ENCODE measurements around the gene FYN.

The FYN gene

DNA sequence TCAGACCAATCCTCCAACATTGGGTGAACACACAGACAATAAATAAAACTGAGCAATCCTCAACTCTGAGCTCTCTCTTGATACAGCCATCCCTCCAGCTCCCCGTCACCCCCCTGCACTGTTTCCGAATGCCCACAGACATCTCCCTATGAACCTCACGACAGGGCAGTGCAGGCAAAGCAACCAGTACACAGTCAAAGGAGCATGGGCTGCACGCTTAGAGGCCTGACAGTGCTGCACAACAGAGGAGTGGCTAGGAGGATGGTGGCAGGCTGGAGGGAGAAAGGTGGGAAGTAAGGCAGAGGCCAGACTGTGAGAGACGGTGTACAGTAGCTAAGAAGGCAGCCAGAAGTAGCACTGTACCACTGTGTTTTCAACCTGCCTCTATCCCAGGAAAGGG, 24.0 kb downstream of the FYN start:
- peaks cover 0 to 4% (median 0%) of the 10 kb centered on the region in 4 donors for H3K4me1 ChIP-seq
- H3K4me3 ChIP-seq = no peak overlapping the region
- no peaks in the 10 kb centered on the region for H3K9me3 ChIP-seq
- no peak for DNase-seq
- intact Hi-C loops (cut with DNase I; ENCODE audit: low total_unique reads) = no loop called here
- TF ChIP-seq, protein P1, sequence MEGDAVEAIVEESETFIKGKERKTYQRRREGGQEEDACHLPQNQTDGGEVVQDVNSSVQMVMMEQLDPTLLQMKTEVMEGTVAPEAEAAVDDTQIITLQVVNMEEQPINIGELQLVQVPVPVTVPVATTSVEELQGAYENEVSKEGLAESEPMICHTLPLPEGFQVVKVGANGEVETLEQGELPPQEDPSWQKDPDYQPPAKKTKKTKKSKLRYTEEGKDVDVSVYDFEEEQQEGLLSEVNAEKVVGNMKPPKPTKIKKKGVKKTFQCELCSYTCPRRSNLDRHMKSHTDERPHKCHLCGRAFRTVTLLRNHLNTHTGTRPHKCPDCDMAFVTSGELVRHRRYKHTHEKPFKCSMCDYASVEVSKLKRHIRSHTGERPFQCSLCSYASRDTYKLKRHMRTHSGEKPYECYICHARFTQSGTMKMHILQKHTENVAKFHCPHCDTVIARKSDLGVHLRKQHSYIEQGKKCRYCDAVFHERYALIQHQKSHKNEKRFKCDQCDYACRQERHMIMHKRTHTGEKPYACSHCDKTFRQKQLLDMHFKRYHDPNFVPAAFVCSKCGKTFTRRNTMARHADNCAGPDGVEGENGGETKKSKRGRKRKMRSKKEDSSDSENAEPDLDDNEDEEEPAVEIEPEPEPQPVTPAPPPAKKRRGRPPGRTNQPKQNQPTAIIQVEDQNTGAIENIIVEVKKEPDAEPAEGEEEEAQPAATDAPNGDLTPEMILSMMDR (IDR thresholded peaks at IDR 0.05) = no peak
- no peaks in the 10 kb centered on the region for H3K27me3 ChIP-seq
- H3K27ac ChIP-seq = no peak overlapping the region
- no peaks in the 10 kb centered on the region for H3K36me3 ChIP-seq

DNA sequence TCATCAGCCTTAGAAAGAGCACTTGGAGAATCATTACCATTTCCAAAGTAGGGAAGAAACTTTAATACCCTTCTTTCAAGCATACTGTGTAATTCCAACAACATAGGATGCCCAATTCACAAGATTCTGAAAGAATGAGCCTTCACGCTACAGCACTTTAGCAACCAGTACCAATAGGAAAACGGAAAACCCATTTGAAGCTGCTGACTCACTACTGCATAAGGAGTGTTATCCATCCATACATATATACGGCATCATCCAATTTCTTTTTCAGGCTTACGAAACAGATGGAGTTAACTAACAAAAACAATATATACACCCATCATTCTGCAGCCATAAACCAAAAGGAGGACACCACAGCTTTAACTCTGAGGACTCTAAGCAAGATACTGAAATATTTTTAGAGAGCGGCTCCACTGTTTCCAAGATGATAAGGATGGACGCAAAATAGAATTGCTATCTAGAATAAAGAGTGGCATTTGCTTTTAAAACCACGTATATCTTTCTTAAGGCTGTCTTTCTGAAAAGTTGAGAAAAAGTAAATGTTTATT, 24.9 kb downstream of the FYN start:
- Histone ChIP-seq H3K9me3 (no peaks in the 10 kb centered on the region), H3K4me1 (peaks cover 0 to 4% (median 0%) of the 10 kb centered on the region in 4 donors), H3K36me3 (no peaks in the 10 kb centered on the region), H3K27ac (no peak overlapping the region), H3K4me3 (no peak overlapping the region), H3K27me3 (no peaks in the 10 kb centered on the region)
- no peak for DNase-seq
- intact Hi-C loops (cut with DNase I; ENCODE audit: low total_unique reads) = no loop called here
- TF ChIP-seq, protein P1 (IDR thresholded peaks at IDR 0.05) = no peak

DNA sequence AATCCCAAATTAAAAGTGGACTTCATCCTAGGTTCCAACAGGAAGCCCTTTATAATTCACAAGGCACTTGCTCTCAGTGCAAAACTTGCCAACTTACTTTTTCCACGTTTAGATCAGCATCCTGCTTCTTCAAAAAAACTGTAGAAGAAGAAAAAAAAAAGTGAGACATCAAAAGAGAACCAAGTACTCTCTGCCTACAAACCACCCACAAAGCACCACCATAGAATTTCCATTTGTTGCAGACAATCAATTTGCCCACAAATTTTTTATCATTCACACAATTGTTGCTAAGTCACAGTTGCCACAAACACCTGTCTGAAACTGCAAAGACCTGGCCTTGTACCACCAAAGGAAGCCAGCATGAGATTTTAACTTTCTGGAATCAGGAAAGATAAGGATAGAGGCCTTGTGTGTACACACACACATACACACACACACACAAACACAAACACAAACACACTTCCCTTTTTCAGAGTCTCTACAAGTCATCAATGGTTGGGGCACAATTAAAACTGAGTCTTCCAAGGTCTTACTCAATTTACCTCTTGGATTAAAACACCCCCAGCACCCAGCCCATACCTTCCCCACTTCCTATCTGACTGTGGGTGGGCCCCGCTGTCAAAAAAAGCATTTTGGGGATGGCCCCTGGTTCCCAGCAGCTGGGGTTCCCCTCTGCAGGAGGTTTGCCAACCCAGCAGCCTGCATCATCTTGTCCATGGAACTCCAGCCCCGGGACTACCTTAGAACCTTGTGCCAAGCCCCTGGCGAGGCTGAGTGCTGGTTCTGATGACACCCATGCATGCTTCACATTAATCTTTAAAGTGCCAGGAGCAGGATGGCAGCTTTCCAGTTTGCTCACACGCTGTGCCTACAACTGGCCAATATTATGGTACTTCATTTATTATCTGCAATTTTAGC, 26.5 kb downstream of the FYN start:
- TF ChIP-seq, protein P1 (IDR thresholded peaks at IDR 0.05) = no peak
- Histone ChIP-seq H3K27me3 (no peaks in the 10 kb centered on the region), H3K4me1 (peaks cover 0 to 4% (median 0%) of the 10 kb centered on the region in 4 donors), H3K4me3 (no peak overlapping the region), H3K9me3 (no peaks in the 10 kb centered on the region), H3K36me3 (no peaks in the 10 kb centered on the region), H3K27ac (no peak overlapping the region)
- intact Hi-C loops (cut with DNase I; ENCODE audit: low total_unique reads) = no loop called here
- DNase-seq = no peak

DNA sequence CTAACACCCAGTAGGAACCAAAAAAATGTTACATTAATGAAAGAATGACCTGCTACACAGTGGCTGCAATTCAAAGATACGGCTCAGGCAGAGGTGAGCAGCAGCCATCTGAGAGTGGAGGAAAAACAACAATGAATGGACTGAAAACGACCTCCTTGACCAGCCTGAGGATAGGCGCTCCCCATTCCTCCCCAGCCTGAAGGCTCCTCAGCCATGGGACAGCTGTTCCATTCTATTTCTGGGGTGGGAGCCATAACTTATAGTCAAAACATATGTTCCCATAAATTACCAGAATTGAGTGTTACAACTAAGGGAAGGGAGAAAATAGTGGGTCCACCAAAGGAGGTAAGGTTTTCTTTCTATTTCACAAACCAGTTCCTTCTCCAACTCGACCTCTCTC, 27.2 kb downstream of the FYN start:
- Histone ChIP-seq H3K4me3 (no peak overlapping the region), H3K4me1 (peaks cover 0 to 4% (median 0%) of the 10 kb centered on the region in 4 donors), H3K36me3 (no peaks in the 10 kb centered on the region), H3K27ac (no peak overlapping the region), H3K9me3 (no peaks in the 10 kb centered on the region), H3K27me3 (no peaks in the 10 kb centered on the region)
- TF ChIP-seq, protein P1 (IDR thresholded peaks at IDR 0.05) = no peak
- intact Hi-C loops (cut with DNase I; ENCODE audit: low total_unique reads) = no loop called here
- no peak for DNase-seq

DNA sequence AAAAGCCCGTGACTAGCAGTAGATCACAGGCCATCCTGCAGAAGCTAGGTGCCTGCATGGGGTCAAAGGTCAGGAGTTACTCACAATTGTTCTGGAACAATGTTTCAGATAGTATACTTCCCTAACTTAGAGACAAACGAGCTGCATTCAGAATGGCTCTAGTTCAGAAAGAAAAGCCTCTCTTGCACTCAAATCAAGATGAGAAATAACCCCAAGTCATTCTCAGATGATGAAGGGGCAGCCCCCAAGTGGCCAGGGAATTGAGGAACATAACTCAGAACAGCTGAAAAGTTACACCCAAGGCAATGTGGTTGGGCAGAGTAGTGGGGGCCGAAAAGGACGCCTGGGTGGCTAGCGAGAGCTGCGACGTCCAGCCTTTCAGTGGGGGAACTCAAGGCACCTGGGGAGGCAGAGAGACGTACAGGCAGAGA, 27.8 kb downstream of the FYN start:
- H3K9me3 ChIP-seq = no peaks in the 10 kb centered on the region
- DNase-seq = no peak
- peaks cover 0 to 4% (median 0%) of the 10 kb centered on the region in 4 donors for H3K4me1 ChIP-seq
- TF ChIP-seq, protein P1 (IDR thresholded peaks at IDR 0.05) = no peak
- no peak overlapping the region for H3K4me3 ChIP-seq
- intact Hi-C loops (cut with DNase I; ENCODE audit: low total_unique reads) = no loop called here
- no peak overlapping the region for H3K27ac ChIP-seq
- no peaks in the 10 kb centered on the region for H3K27me3 ChIP-seq
- no peaks in the 10 kb centered on the region for H3K36me3 ChIP-seq
